DMS79 (cell line): ENCODE measurements around the gene SLIT3.

Source experiments
- DNase-seq: peaks from one replicate; lab custom pipeline; 2025; lab: John Stamatoyannopoulos, UW

Gene SLIT3

GRCh38 chr5:169104937-169105494 lies 195.9 kb downstream of the SLIT3 start:
- DNase-seq: no peak

GRCh38 chr5:169103586-169104181 lies 197.3 kb downstream of the SLIT3 start:
- no peak for DNase-seq

- no peak for DNase-seq
These were observed 199.0 kb downstream of the SLIT3 start for GRCh38 chr5:169101966-169102365.

GRCh38 chr5:169100735-169101075 lies 200.2 kb downstream of the SLIT3 start:
- no peak for DNase-seq

GRCh38 chr5:169099801-169100734 lies 200.9 kb downstream of the SLIT3 start:
- DNase-seq: no peak

- no peak for DNase-seq
These were observed 202.4 kb downstream of the SLIT3 start for GRCh38 chr5:169098331-169099121.

GRCh38 chr5:169097374-169098326 lies 203.3 kb downstream of the SLIT3 start:
- DNase-seq: no peak

GRCh38 chr5:169095976-169096375 lies 205.0 kb downstream of the SLIT3 start:
- no peak for DNase-seq

GRCh38 chr5:169095410-169095960 lies 205.5 kb downstream of the SLIT3 start:
- DNase-seq: no peak

- DNase-seq: no peak
These were observed 206.1 kb downstream of the SLIT3 start for GRCh38 chr5:169094586-169095409.

GRCh38 chr5:169091396-169091980 lies 209.5 kb downstream of the SLIT3 start:
- no peak for DNase-seq

- DNase-seq: no peak
These were observed 211.6 kb downstream of the SLIT3 start for GRCh38 chr5:169089343-169089742.

- no peak for DNase-seq
These were observed 212.8 kb downstream of the SLIT3 start for GRCh38 chr5:169088028-169088725.

- DNase-seq: no peak
These were observed 215.3 kb downstream of the SLIT3 start for GRCh38 chr5:169085636-169086035.

- DNase-seq: no peak
These were observed 215.7 kb downstream of the SLIT3 start for GRCh38 chr5:169085212-169085611.

- DNase-seq: no peak
These were observed 216.2 kb downstream of the SLIT3 start for GRCh38 chr5:169084775-169085174.

- peak; percentile 11 for DNase-seq
These were observed 217.4 kb downstream of the SLIT3 start for GRCh38 chr5:169083394-169084018.

GRCh38 chr5:169081000-169081724 lies 219.8 kb downstream of the SLIT3 start:
- DNase-seq: no peak
